GM10248 (cell line): ENCODE measurements around the gene PPM1M.

Experiments used
- CTCF ChIA-PET: fragments of 300-600 bp; sonication (Branson Sonifier 250); formaldehyde crosslinking; extraction: SDS; loops from one replicate; lab custom pipeline; 2021; ENCODE audit warnings: antibody characterized with exemption; lab: Yijun Ruan, JAX
- POLR2A ChIA-PET: fragments of 350-650 bp; sonication (Branson Sonifier 250); formaldehyde crosslinking; extraction: SDS; loops from one replicate; lab custom pipeline; 2020; ENCODE audit warnings: antibody characterized with exemption; lab: Yijun Ruan, JAX
- DNase-seq: peaks from one replicate; pipeline ENCODE4 v3.0.0; 2012; ENCODE audit errors: extremely low spot score
- CTCF ChIP-seq: IDR thresholded peaks from 2 replicates; pipeline ENCODE4 v1.5.1; 2012; ENCODE audit warnings: mild to moderate bottlenecking, low read depth; ENCODE audit errors: extremely low read depth, missing control alignments, control extremely low read depth

Gene PPM1M

GRCh38 chr3:52240886-52241370 is 4.6 kb upstream of the PPM1M start:
- DNase-seq: no peak
- no peak for TF ChIP-seq CTCF
- CTCF ChIA-PET: interaction anchor here (0.7 to 7.0 kb wide), 11 partner anchors 8 to 99 kb away, joined by 3 to 48 read pairs (median 6); partner anchors contain the start of gene TLR9
- POLR2A ChIA-PET: interaction anchor here (1.0 kb wide), 1 partner anchor 36 kb away, joined by 5 read pairs; no protein-coding TSS in a partner anchor

DNA sequence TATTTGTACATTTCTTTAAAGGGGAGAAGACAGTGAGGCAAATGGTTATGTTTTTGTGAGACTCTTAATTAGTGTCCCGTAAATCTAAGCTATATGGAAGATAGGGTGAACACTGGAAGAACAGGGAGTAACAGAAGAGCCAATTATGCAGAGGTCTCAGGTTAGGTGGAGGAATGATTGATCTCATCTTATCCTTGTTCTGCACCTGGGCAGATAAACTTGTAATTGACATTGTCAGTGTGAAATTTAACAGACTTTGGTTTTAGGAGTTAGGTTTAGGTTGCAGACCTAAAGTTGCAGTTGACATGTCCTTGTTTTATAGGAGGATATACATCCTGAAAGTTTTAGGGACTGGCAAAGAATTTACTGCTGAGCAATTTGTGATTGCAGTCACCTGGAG is 3.5 kb upstream of the PPM1M start:
- no peak for DNase-seq
- ChIA-PET POLR2A (no interaction called here), CTCF (interaction anchor here (2.4 to 7.0 kb wide), 3 partner anchors 10 to 21 kb away, joined by 13 to 48 read pairs (median 21); no protein-coding TSS in a partner anchor)
- TF ChIP-seq CTCF: no peak

DNA sequence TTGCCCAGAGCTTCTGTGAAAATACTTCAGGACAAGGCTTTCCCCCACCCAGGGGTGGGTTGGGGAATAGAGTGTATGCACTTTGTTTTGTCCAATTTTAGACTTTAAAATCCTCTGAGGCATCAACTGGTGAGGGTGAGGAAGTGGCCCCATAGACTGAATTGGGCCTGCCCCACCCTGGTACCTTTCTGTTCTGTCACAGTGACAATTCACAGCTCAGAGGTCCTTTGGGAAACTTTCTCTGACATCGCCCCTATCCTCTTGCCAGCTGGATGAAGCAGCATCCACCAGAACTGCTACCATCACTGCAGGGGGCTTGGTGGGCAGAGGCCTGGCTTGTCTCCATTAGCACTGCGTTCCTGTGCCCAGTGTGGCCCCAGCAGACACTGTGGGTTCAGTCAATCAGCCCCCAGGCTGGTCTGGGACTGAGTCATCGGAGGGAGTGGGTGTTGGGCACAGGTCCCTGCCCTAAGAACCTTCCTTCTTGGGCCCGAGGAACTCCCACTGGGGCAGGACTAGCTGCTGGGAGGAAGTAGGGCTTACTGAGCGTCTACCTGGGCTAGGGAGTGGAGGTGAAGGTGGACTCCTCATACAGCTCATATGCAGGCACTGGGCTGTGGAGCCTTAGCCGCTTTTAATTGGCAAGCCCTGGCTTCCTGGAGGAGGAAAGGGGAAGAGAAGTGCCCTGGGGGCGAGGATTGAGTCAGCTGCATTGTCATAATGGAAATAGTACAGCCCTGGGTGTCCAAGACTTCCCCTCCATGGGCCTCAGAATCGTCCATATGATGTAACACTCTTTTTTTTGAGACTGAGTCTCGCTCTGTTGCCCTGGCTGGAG is 1.5 kb upstream of the PPM1M start:
- peak; percentile 80 for DNase-seq
- POLR2A ChIA-PET: interaction anchor here (1.2 kb wide), 1 partner anchor 10 kb away, joined by 5 read pairs; no protein-coding TSS in a partner anchor
- CTCF ChIA-PET: interaction anchor here (0.8 to 7.0 kb wide), 11 partner anchors 9 to 203 kb away, joined by 3 to 48 read pairs (median 6); partner anchors contain the start of genes TLR9 and WDR82
- no peak for TF ChIP-seq CTCF

- CTCF ChIA-PET: interaction anchor here (1.1 to 7.0 kb wide), 5 partner anchors 12 to 93 kb away, joined by 3 to 48 read pairs (median 10); partner anchors contain the start of gene WDR82
- peak; percentile 18 for DNase-seq
- POLR2A ChIA-PET: interaction anchor here (0.9 kb wide), 1 partner anchor 31 kb away, joined by 3 read pairs; no protein-coding TSS in a partner anchor
- TF ChIP-seq CTCF: no peak
Measured at GRCh38 chr3:52246264-52246620, 683 bp downstream of the PPM1M start.

DNA sequence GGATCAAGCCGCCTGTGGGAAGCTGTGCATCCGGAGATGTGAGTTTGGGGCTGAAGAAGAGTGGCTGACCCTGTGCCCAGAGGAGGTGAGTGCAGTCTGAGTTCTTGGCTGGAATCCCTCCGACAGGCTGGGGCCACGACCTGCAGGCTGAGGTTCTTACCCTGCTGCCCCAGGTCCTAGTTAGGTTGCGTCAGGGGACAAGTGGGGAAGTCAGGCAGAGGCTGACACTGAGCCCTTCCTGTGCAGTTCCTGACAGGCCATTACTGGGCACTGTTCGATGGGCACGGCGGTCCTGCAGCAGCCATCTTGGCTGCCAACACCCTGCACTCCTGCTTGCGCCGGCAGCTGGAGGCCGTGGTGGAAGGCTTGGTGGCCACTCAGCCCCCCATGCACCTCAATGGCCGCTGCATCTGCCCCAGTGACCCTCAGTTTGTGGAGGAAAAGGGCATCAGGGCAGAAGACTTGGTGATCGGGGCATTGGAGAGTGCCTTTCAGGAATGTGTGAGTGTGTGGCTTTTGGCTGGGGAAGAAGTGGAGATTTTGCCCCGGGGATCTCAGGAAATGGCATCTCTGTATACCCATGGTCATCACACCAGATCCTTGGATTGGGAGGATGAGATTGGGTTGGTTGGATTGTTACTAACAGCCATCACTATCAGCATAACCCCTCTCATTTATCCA is 1.3 kb downstream of the PPM1M start:
- TF ChIP-seq CTCF: no peak
- CTCF ChIA-PET: interaction anchor here (1.1 to 7.0 kb wide), 7 partner anchors 11 to 92 kb away, joined by 3 to 48 read pairs (median 10); partner anchors contain the start of gene WDR82
- POLR2A ChIA-PET: no interaction called here
- peak; percentile 10 for DNase-seq
